ENCODE data around the gene S1PR5. TPM values are rescaled to one million over a fixed set of nuclear protein-coding genes. Genes with fewer than 3 reads are reported as not detected.
"Not testable (repeated sequence)": the region's sequence is repeated elsewhere in the genome, so short reads cannot be mapped to it uniquely, and the experiment has no call there.

The S1PR5 gene
- polyA plus RNA-seq, 3 donors = 0.18 to 0.46 TPM; not detected in 1

- Histone ChIP-seq H3K4me2 (replicated peaks; ENCODE audit: extremely low read depth, low read length, poor library complexity, severe bottlenecking) (no peak overlapping the region), H3K4me3 (replicated peaks in 1 of 3; ENCODE audit: low read depth in 2 of 3, low read length in 3 of 3) (no peak overlapping the region), H2AFZ (ENCODE audit: insufficient read depth, low read depth, low read length, poor library complexity, severe bottlenecking) (no peak overlapping the region), H4K20me1 (ENCODE audit: insufficient read depth, low read length) (no peaks in the 10 kb centered on the region), H3K27me3 (ENCODE audit: control insufficient read depth in 2 of 2, insufficient read depth in 2 of 2, low read length in 2 of 2) (no peaks in the 10 kb centered on the region), H3K4me1 (ENCODE audit: control insufficient read depth in 1 of 2, insufficient read depth in 2 of 2, low read length in 2 of 2) (no peaks in the 10 kb centered on the region), H3K9me3 (replicated peaks in 1 of 2; ENCODE audit: control insufficient read depth in 1 of 2, insufficient read depth in 1 of 2, low read length in 2 of 2) (peaks cover 0 to 5% of the 10 kb centered on the region in 2 donors), H3K79me2 (ENCODE audit: insufficient read depth, low read length) (no peaks in the 10 kb centered on the region), H3K27ac (ENCODE audit: low read depth in 1 of 2, low read length in 2 of 2) (no peak overlapping the region), H3K36me3 (replicated peaks in 1 of 2; ENCODE audit: control insufficient read depth in 1 of 2, insufficient read depth in 2 of 2, low read length in 2 of 2) (no peaks in the 10 kb centered on the region), H3K9ac (ENCODE audit: insufficient read depth, low read length, poor library complexity, severe bottlenecking) (no peak overlapping the region)
- no peaks in the 10 kb centered on the region for H3K4me1 Mint-ChIP-seq
- H3K36me3 Mint-ChIP-seq = no peaks in the 10 kb centered on the region
- no peak overlapping the region for H3K27ac Mint-ChIP-seq
- no peak overlapping the region for H3K4me3 Mint-ChIP-seq
- no peak for TF ChIP-seq CTCF (IDR thresholded peaks at IDR 0.05)
- intact Hi-C loops (cut with micrococcal nuclease) = no loop called here
- 88% methylated on average over 1 of the region's 1 CpG for WGBS (ENCODE audit: insufficient coverage)
- H3K27me3 Mint-ChIP-seq (ENCODE audit: low read depth in 3 of 3) = peaks cover 4 to 17% (median 11%) of the 10 kb centered on the region in 3 donors
- H3K9me3 Mint-ChIP-seq = peaks cover 0 to 8% (median 5%) of the 10 kb centered on the region in 7 donors
- DNase-seq = no peak
Measured at GRCh38 chr19:10532457-10532856, 15.2 kb upstream of the S1PR5 start.

GRCh38 chr19:10526887-10527286, 9.6 kb upstream of the S1PR5 start:
- H3K27ac ChIP-seq (ENCODE audit: low read depth in 1 of 2, low read length in 2 of 2); DNase-seq; H3K9me3 Mint-ChIP-seq; H3K4me2 ChIP-seq (replicated peaks; ENCODE audit: extremely low read depth, low read length, poor library complexity, severe bottlenecking); H3K4me3 ChIP-seq (replicated peaks in 1 of 3; ENCODE audit: low read depth in 2 of 3, low read length in 3 of 3); H3K4me1 ChIP-seq (ENCODE audit: control insufficient read depth in 1 of 2, insufficient read depth in 2 of 2, low read length in 2 of 2); H3K4me1 Mint-ChIP-seq; H3K4me3 Mint-ChIP-seq; H3K36me3 ChIP-seq (replicated peaks in 1 of 2; ENCODE audit: control insufficient read depth in 1 of 2, insufficient read depth in 2 of 2, low read length in 2 of 2); H3K27me3 ChIP-seq (ENCODE audit: control insufficient read depth in 2 of 2, insufficient read depth in 2 of 2, low read length in 2 of 2); H3K9ac ChIP-seq (ENCODE audit: insufficient read depth, low read length, poor library complexity, severe bottlenecking); intact Hi-C loops (cut with micrococcal nuclease); H3K79me2 ChIP-seq (ENCODE audit: insufficient read depth, low read length); H3K36me3 Mint-ChIP-seq; H3K9me3 ChIP-seq (replicated peaks in 1 of 2; ENCODE audit: control insufficient read depth in 1 of 2, insufficient read depth in 1 of 2, low read length in 2 of 2); H4K20me1 ChIP-seq (ENCODE audit: insufficient read depth, low read length); H2AFZ ChIP-seq (ENCODE audit: insufficient read depth, low read depth, low read length, poor library complexity, severe bottlenecking): not testable (repeated sequence)
- H3K27me3 Mint-ChIP-seq (ENCODE audit: low read depth in 3 of 3) = peaks cover 0 to 22% (median 9%) of the 10 kb centered on the region in 3 donors
- WGBS (ENCODE audit: insufficient coverage) = 100% methylated on average over 3 of the region's 8 CpGs
- peak overlapping the region in 1 of 7 donors; percentile 55 for H3K27ac Mint-ChIP-seq

All from CD14-positive monocyte (primary cell).